ENCODE results near the gene TMEM117. TPM values are rescaled to one million over a fixed set of nuclear protein-coding genes. Genes with fewer than 3 reads are reported as not detected.

Gene TMEM117
- total RNA-seq, 1 experiment from 2014 or later = 1.1 TPM

GRCh38 chr12:44052554-44052953, 216.7 kb downstream of the TMEM117 start:
- CTCF ChIA-PET = no interaction called here
- no peaks in the 10 kb centered on the region for H3K4me1 Mint-ChIP-seq (ENCODE audit: low read depth, unreplicated experiment)
- intact Hi-C loops (cut with micrococcal nuclease; ENCODE audit: unreplicated experiment) = no loop called here
- no peaks in the 10 kb centered on the region for H3K27me3 Mint-ChIP-seq (ENCODE audit: unreplicated experiment)
- BruUV-seq (replicated peaks) = no TSS peak
- TF ChIP-seq CTCF (IDR thresholded peaks at IDR 0.05; ENCODE audit: unreplicated experiment) = no peak
- peaks cover 2% of the 10 kb centered on the region for H3K9me3 Mint-ChIP-seq (ENCODE audit: low read depth, unreplicated experiment)
- H3K27ac Mint-ChIP-seq (ENCODE audit: unreplicated experiment) = no peak overlapping the region
- H3K4me3 Mint-ChIP-seq (ENCODE audit: low read depth, unreplicated experiment) = no peak overlapping the region
- DNase-seq = no peak
- H3K36me3 Mint-ChIP-seq (ENCODE audit: insufficient read depth, unreplicated experiment) = no peaks in the 10 kb centered on the region

- H3K36me3 Mint-ChIP-seq (ENCODE audit: insufficient read depth, unreplicated experiment) = no peaks in the 10 kb centered on the region
- H3K27ac Mint-ChIP-seq (ENCODE audit: unreplicated experiment) = no peak overlapping the region
- no peak for TF ChIP-seq CTCF (IDR thresholded peaks at IDR 0.05; ENCODE audit: unreplicated experiment)
- CTCF ChIA-PET = no interaction called here
- H3K4me3 Mint-ChIP-seq (ENCODE audit: low read depth, unreplicated experiment) = no peak overlapping the region
- no peaks in the 10 kb centered on the region for H3K4me1 Mint-ChIP-seq (ENCODE audit: low read depth, unreplicated experiment)
- no TSS peak for BruUV-seq (replicated peaks)
- no peak for DNase-seq
- intact Hi-C loops (cut with micrococcal nuclease; ENCODE audit: unreplicated experiment) = no loop called here
- H3K9me3 Mint-ChIP-seq (ENCODE audit: low read depth, unreplicated experiment) = peaks cover 2% of the 10 kb centered on the region
- no peaks in the 10 kb centered on the region for H3K27me3 Mint-ChIP-seq (ENCODE audit: unreplicated experiment)
Observed at GRCh38 chr12:44053549-44054127, 217.8 kb downstream of the TMEM117 start.

GRCh38 chr12:44054281-44054680, 218.4 kb downstream of the TMEM117 start:
- CTCF ChIA-PET = no interaction called here
- H3K4me3 Mint-ChIP-seq (ENCODE audit: low read depth, unreplicated experiment) = no peak overlapping the region
- H3K27me3 Mint-ChIP-seq (ENCODE audit: unreplicated experiment) = no peaks in the 10 kb centered on the region
- no peaks in the 10 kb centered on the region for H3K36me3 Mint-ChIP-seq (ENCODE audit: insufficient read depth, unreplicated experiment)
- peaks cover 2% of the 10 kb centered on the region for H3K9me3 Mint-ChIP-seq (ENCODE audit: low read depth, unreplicated experiment)
- TF ChIP-seq CTCF (IDR thresholded peaks at IDR 0.05; ENCODE audit: unreplicated experiment) = no peak
- BruUV-seq (replicated peaks) = no TSS peak
- no peak for DNase-seq
- no peaks in the 10 kb centered on the region for H3K4me1 Mint-ChIP-seq (ENCODE audit: low read depth, unreplicated experiment)
- intact Hi-C loops (cut with micrococcal nuclease; ENCODE audit: unreplicated experiment) = no loop called here
- no peak overlapping the region for H3K27ac Mint-ChIP-seq (ENCODE audit: unreplicated experiment)

- no peaks in the 10 kb centered on the region for H3K4me1 Mint-ChIP-seq (ENCODE audit: low read depth, unreplicated experiment)
- no peak overlapping the region for H3K4me3 Mint-ChIP-seq (ENCODE audit: low read depth, unreplicated experiment)
- H3K27ac Mint-ChIP-seq (ENCODE audit: unreplicated experiment) = no peak overlapping the region
- intact Hi-C loops (cut with micrococcal nuclease; ENCODE audit: unreplicated experiment) = no loop called here
- TF ChIP-seq CTCF (IDR thresholded peaks at IDR 0.05; ENCODE audit: unreplicated experiment) = no peak
- BruUV-seq (replicated peaks) = no TSS peak
- H3K9me3 Mint-ChIP-seq (ENCODE audit: low read depth, unreplicated experiment) = peaks cover 2% of the 10 kb centered on the region
- H3K27me3 Mint-ChIP-seq (ENCODE audit: unreplicated experiment) = no peaks in the 10 kb centered on the region
- no peaks in the 10 kb centered on the region for H3K36me3 Mint-ChIP-seq (ENCODE audit: insufficient read depth, unreplicated experiment)
- no peak for DNase-seq
- CTCF ChIA-PET = no interaction called here
Observed at GRCh38 chr12:44058366-44058765, 222.5 kb downstream of the TMEM117 start.
